T47D (cell line): ENCODE data around the gene OTX2.
A peak's percentile ranks its signal among the peaks of the same experiment; 100 is the strongest.

Experiments
- DNase-seq, 2 experiments: peaks; one replicate each; pipeline versions ENCODE4 v3.0.0 to v3.0.0-alpha.2; 2011 to 2012; ENCODE audit warnings: low read depth in 1 of 2, low spot score in 1 of 2
- JUND ChIP-seq: IDR thresholded peaks from 2 replicates; pipeline ENCODE4 v1.6.1; 2012; ENCODE audit warnings: low read depth
- in situ Hi-C: cut with HindIII; loops from 2 replicates; pipeline ENCODE4 v1.10.0; 2016; ENCODE audit warnings: low sequenced_read_pairs, low pct_unique_long_range_greater_than_20kb

OTX2 gene

DNA sequence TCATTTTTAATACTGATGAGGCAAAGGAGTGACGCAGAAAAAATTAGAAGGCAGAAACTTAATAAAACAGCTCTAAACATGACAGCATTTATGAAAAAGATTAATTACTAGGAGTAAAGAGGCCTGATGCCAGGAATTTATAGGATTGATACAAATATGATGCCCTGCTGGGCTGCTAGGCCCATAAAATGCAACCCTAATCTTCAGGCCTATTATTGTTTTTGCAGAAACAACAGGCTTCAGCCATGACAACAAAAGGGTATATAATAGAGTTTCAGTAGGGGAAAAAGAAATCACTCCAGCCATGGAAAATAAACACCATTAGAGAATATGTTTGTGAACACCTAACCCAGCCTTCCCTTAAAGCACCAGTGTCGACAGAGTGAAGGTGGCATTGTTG lies 50.6 kb downstream of the OTX2 start:
- in situ Hi-C loops = no loop called here
- no peak for TF ChIP-seq JUND
- DNase-seq = no peak

DNA sequence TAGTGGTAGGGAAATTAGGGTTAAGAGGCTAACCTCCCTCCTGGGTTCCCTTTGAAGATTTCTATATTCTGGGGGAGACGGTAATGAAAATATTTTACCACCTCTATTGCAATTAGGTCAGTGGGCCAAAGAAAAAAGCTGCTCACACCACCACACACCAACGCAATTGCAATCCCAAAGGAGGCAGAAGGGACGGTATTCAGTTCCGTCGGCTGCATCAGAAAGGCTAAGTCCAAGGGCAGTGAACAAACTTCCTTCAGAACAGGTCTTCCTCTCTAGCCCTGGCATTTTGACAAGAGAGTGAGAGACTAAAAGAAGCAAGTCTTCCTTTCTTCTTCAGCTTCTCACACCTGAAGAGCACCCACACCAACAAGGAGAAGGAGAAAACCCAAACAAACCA lies 51.2 kb downstream of the OTX2 start:
- DNase-seq = no peak
- in situ Hi-C loops = no loop called here

DNA sequence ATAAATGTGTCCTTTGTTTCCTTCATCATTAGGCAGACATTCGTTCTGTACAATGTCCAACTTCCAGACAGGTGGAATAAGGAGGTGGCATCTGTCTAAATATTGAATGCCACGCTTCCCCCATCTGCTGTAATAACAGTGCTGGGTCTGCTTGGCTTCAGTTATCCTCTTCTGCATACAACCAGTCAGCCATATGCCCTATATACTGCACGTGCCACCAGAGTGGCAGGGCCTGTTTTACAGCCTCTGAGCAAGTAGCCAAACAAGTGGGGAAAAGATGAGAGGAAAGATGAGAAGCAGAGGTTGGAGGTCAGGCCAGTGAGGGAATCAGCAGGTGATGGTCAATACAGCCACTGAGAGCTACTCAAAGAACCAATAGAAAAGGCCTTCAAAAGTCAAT lies 55.4 kb downstream of the OTX2 start:
- in situ Hi-C loops = no loop called here
- TF ChIP-seq JUND = no peak
- DNase-seq = peak in 1 of 2 experiments; percentile 48

More for the DNA sequence above, 51.2 kb downstream of the OTX2 start:
- no peak for TF ChIP-seq JUND

DNA sequence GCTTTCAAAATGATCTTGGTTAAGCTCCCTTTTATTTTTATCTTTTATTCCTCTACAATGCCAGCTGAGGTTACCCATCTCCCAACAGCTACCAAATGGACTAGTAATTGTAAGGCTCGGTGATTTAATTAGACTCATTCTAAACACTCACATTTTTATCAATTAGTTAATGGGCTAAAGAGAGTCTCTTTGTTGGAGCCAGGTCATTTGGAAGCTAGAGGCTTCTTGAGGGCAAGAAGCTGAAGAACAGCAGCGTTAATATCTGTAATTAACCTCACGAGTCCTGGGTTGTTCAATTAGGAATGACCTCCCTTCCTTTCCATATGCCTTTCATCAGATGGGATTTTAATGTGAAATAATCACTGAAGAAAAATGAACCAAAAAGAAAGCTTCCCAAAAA lies 56.9 kb downstream of the OTX2 start:
- no peak for TF ChIP-seq JUND
- in situ Hi-C loops = no loop called here

DNA sequence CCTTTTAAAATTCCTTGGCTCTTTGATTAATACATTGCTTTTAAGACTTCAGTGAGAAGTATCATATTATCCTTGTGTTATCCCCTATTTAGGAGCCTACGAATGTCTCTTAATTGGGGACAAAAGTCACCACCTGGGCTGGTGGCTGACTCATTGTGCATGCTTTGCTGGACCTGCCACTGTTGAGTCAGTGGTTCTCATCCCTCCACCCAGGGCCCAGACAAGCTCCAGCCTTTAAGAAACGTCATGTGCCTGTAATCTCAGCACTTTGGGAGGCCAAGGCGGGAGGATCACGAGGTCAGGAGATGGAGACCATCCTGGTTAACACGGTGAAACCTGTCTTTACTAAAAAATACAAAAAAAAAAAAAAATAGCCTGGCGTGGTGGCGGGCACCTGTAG lies 57.9 kb downstream of the OTX2 start:
- no peak for DNase-seq
- TF ChIP-seq JUND = no peak
- in situ Hi-C loops = no loop called here

More for the DNA sequence above, 56.9 kb downstream of the OTX2 start:
- no peak for DNase-seq

DNA sequence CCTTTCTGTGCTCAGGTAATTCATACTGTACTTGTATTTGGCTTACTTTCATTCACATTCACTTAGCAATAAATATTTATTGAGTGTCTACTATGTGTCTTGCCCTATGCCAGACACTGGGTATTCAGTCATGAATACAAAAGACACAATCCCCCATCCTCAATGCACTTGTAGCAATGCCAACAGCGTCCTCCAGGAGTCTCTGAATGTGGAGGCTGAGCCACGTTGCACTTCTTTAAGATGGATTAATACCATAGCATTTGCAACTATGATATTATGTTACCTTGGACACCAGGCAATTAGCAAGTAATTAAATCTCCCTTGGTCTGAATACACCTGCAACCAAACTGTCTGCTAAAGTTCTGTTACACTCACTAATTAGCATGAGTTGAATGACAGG lies 58.8 kb downstream of the OTX2 start:
- in situ Hi-C loops = no loop called here
- no peak for DNase-seq
- TF ChIP-seq JUND = no peak
